Measurements from ENCODE around the gene HPSE2.
A peak's percentile ranks its signal among the peaks of the same experiment; 100 is the strongest.
"Not testable (repeated sequence)": the region's sequence is repeated elsewhere in the genome, so short reads cannot be mapped to it uniquely, and the experiment has no call there.

The HPSE2 gene

DNA sequence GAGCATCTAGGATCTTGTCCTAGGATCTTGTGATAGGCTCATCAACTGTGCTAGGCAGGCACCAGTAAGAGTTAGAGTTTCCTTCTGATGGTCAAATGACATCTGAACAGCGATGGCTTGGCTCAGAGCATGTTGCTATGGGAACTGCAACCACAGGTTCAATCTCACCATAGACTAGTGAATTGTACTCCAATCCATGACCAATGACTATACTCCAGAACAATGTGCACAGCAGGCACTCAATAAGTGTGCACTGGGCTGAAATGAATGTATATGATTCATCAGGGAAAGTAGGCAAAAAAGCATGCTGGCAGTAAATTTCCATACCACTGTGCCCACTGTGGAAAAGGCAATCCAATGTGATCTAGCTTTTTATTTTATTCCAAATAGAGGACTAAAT lies 625.4 kb downstream of the HPSE2 start:
- FAIRE-seq: no peak

DNA sequence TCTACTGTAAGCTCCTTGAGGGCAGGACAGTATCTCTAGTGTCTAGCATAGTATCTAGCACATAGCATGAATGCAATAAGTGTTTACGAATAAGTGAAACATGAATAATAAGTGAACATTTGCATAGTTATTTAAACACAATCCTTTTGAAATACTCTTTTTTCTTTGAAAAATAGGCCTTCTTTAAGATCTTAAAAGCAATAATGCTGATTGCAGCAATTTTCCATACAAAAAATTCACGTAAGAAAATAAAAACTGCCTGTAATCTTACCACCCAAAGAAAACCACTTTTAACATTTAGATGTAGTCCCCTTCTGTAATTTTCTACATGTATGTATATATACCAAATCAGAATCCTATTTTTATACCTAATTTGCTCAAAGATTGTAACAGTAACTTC lies 626.4 kb downstream of the HPSE2 start:
- FAIRE-seq: no peak

DNA sequence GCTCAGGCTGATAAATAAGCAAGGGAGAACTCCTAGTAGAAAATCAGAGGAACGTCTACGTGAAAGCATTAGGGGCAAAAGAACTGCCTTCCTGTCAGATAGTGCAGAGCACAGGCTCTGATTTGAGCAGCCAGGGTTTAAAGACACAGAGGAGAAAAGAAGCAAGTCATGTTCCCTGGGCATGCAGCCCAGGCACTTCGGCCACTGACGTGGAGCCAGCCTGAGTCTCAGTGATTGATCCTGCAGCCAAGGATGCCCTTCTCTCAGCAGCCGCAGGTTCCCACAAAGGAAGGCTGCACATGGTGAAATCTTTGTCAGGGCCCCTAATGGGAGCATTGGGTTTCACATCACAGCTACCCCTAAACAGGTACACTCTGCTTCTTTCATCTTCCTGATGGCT lies 627.2 kb downstream of the HPSE2 start:
- FAIRE-seq: no peak

DNA sequence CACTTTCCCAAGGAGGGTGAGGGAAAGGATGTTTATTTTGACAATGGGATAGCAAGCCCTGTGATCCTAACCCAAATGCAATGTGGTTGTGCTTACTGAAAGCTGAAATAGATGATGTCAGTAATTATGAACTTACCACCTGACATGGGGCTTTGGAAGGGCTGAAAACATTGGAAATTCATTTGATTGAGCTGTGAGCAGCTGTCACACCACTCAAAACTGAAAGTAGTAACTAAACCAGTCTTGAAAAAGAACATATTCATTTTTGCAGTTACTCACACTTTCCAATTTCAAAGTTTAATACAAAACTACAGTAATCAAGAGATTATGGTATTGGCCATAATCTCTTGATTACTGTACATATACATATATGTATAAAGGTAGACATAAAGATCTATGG lies 633.4 kb downstream of the HPSE2 start:
- FAIRE-seq: no peak

DNA sequence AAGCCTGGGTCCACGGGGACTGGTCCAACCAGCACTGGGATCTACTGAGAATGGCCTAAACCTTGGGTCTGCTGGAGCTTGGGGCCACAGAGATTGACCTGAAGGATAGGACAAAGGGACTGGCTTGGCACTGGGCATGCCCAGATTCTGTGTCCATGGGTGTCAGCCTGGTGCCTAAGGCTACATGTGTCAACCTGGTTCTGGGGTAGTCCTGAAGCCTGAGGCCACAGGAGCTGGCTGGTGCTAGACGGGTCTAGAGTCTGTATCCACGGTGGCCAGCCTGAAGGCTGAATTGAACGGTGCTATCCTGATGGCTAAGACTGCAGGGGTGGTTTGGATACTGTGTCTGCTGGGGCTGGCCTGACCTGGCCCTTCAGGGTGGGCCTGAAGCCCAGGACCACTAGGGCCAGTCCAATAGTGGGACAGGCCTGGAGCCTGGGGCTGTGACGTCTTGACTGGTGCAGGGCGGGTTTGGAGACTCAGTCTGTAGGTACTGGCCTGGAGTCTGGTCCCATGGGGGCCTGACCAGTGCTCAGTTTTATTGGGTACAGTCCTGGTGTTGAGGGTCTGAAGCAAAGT lies 636.5 kb downstream of the HPSE2 start:
- no peak for FAIRE-seq

DNA sequence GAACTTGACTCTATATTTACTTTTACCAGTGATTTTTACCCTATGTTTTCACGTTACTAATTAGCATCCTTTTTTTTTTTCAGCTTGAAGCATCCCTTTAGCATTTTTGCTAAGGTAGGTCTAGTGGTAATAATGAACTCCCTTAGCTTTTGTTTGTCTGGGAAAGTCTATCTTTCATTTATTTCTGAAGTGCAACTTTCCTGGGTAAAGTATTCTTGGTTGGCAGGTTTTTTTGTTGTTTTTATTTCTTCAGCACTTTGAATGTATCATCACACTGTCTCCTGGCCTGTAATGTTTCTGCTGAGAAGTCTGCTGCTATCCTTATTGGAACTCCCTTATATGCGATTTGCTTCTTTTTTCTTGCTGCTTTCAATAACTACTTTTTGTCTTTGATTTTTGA lies 639.2 kb downstream of the HPSE2 start:
- FAIRE-seq: no peak

DNA sequence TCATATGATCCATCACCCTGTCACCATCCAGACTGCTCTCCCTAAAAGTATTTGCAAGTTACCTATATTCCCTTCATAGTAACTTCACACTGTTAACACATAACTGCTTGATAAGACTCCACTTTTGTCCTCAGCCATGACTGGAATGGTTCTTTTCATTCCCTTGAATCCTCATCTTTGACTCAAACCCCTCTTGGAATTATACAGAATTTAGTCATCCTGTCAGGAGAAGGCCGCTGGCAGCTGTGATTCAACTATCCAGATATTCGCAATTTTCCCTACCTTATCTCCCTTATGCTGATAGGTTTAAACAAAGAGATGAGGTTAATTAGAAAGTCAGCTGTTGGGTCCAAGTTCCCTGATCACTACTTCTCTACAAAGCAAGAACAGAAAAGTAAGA lies 646.0 kb downstream of the HPSE2 start:
- no peak for FAIRE-seq

DNA sequence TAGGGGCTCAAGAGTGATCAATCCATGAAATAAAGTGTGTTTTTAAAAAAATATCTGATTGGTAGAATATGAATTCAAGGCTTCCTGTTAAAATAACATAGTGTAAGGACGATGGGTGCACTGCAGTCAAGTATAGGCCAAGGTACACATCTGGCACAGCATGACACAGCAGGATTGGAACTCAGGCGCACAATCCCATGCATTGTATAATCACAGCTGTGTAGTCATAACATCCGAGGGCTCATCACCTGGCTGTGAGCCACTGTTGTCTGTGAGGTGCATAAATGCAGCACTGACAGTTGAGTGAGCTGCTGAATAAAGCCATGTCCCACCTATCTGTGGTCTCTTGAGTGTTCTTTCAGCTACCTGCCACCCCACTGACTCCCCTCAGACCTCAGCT lies 646.6 kb downstream of the HPSE2 start:
- no peak for FAIRE-seq

DNA sequence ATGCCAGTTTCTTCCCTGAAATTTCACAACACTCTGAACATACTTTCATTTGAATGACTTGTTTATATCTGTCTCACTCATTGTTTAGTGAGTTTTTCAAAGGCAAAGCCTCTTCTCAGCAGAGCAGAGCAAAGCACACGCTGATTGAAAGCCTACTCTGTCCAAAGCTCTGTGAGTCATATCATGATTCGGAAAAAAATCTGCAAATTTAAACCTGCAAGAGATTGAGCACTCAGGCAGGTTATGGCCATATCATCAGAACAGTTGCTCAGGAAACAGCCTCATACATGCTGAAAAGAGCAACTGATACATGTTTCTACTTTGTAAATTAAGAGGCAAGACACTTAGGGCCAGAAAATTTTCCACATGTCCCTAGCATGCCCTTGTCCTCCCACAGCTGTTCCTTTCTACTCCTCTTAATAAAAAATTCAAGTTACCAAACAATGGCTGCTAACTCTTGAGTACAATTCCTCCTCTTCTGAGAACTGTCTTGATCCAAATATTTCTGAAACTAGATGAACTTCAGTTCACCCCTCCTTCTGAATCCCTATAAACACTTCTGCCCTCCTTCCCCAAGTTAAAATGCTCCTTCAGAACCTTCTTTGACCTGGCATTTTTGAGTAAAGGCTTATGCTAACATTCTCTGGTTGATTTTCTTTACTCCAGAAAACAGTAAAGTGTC lies 648.4 kb downstream of the HPSE2 start:
- peak; percentile 99 for FAIRE-seq

DNA sequence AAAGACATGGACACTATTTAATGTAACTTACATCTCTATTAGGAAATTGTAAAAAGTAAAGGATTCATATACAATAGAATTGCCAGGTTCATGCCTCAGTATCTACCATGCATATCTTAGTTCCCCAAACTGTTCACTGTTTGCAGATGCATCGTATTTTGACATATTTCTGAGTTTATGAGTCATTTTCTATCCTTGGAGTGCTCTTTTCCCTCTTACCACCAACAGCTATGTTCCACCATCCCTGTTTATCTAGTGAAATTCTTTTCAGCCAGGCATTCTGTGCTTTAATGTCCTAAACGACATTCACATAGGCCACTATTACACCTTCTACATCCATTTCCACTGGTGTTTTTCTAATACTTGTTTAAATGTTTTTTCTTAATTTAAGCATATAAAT lies 649.6 kb downstream of the HPSE2 start:
- peak; percentile 50 for FAIRE-seq

DNA sequence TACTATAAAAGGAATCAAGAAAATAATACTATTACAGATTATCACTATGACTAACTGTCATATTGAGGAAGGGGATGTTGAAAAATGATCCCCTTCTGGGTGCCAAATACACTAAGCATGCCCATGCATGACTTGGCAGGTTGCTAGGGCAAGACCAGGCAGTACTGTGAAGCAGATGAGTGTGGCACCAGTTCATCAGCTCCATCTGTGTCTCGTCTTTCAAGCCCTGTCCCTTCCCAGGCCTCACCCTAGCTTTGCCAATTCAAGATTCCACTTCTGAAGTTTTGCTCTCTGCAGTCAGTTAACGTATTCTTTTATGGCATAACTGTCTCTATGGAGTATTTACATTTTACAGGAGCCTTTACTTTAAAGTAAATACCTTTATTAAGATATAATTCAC lies 653.3 kb downstream of the HPSE2 start:
- FAIRE-seq: no peak

DNA sequence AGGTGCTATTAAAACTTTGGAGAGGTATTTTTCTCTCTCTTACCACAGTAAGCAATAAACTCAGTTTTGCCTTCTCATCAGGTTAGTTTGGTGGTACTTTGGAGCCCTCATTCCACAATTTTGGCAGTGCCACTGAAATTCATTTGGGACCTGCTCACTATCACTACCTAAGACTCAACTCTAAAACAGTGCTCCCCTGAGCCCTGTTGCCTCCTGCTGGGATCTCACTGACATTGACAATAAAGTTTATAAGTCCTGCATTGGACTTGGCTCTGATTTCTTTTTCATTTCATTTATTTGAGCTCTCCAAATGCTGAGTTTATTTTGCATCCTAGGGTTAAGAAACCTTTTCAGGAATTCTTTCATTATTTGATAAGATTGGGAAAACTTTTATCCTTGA lies 658.1 kb downstream of the HPSE2 start:
- no peak for FAIRE-seq

DNA sequence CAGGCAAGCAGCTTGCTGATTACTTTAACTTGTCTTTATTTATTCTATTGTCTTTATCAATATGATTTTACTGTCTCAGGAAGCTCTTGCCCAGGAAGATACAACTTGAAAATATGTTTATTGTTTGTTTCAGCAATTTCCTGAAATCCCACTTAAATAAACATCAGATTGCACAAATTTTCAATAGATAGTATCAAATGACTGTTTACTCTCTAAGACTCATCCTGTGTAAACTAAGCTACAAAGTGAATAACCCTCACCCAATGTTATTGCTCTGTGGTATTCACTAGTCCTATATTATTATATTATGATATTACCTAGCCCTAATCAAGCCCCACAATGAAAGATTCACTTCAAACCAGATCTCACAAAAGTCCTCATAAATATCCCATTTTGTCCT lies 658.5 kb downstream of the HPSE2 start:
- FAIRE-seq: peak; percentile 12

DNA sequence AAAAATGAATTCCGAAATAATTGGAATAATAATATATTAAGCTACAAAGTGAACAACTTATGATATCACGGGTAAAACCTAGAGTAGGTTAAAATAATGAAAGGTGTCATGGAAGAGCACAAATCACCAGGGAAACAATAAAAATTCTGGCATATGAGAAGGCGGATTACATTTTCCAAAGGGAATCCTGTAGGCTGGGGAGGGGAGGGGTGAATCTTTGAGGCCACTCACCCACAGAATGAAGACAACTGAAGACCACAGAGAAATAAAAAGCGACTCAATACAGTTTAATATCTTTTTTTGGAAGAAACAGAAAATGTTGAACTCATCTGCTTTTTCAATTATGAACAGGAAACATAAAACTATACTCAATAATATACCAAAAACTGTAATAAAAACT lies 659.6 kb downstream of the HPSE2 start:
- no peak for FAIRE-seq

DNA sequence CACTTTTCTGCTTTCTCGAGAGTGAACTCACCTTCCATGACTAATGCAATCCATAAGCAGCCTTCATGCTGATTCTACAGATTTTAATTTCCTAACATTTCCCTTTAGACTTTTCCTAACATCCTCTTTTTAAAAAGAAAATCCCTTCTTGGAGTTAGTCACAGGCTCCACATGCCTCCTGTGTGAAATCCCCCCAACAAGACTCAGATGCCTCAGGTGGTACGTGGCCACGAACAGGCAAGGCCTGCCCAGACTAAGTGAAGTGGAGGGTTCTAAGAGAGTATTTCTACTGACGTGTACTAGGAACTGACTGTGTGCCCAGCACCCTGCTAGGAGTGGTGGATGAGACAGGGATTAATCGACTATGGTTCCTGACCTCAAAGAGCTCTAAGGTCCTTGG lies 663.1 kb downstream of the HPSE2 start:
- no peak for FAIRE-seq

DNA sequence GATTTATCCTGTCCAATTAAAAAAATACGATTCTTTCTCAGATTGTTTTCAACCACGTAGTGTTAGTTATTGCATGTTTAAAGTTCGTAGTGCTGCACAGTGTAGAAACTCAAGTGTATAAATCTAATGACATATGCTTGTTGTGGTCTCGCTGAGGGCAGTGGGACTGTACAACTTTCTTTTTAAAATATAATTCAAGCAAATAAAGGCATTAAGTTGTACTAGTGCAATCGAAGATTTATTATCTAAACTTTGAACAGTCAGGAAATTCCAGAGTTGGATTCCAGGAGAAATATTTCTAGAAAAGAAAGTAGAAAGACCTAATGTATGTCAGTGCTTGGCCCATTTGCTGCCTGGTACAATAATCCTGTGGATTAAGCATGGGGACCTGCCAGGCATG lies 664.8 kb downstream of the HPSE2 start:
- FAIRE-seq: peak; percentile 72

DNA sequence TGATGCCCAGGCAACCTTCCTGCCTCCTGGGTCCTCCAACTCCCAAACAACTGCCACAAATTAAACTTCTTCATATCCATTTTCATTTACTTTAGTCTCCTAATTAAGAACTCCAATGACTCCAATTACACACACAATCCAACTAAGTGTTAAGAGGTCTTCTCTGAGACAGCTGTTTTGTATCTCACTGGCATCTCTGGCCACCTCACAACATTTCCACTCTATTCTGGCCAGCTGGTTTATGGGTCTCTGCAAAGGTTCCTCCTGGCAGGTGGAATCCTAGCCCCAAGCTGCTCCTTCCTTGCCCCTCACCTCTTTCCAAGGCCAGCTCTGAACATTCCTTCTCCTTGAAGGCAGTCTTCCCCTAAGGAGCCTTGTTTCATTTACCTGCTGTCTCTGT lies 665.8 kb downstream of the HPSE2 start:
- FAIRE-seq: no peak

DNA sequence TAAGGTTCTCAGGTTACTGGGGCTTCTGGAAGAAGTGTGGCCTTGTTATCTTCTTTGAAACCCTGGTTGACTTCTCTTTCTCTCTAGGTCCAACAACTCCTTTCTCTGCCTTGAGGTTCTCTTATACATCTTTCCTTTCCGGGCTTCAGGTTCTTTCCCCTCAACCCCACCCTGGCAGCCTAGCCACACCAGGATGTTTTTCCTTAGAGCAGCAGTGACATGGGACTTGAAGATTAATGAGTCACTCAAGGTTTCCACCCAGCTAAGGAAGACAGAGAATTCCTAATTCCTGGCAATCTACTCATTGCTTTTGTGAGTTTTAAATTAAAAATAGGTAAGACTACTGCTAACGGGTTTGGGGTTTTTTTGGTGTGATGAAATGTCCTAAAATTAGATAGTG lies 667.1 kb downstream of the HPSE2 start:
- no peak for FAIRE-seq

DNA sequence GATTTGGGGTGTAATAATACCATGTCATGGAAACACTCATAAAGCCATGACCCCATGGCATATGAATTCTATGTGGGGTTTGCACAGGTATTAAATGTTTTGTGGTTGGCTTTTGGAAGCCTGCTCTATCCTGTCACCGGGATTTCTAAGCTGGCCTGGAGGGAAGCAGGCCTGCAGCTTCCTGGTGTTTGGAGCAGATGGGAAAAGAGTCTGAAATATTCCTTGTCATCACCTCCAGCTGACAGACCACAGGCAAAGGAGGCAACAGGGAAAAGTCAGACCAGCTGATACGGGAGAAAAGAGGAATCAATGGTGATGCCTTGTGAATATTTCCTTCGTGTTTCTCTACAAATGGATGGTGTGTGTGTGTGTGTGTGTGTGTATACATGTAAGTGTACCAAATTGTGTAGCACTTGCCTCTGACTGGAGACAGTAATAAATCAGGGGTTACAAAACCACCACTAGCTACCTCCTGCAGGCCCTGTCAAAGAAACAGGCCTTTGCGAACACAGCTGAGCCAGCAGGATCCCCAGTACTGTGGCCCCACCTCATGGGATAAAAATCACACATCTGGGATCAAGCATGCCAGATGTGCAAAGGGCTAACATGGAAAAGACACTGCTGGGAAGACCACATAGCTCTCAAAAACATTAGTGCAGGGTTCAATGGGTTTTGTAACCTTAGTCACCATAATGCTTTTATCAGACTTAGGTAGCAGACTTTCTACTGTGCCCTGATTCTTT lies 668.1 kb downstream of the HPSE2 start:
- no peak for FAIRE-seq

DNA sequence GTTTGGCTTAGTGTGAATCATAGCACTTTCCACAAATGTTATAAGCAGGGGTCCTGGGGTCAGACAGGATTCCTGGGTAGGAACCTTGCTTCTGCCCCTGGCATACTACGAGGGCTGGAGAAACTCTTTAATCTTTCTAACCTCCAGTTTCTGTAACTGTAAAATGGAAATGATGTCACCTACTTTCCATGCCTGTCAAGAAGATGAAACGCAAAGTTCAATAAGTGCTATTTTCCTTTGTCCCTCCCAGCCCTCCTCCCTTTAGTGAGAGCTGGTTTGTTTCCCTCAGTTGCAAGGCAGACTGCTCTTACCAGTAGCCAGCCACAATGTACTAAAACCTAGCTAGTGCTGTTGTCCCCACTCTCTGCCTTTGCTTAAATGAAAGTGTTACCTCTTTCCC lies 671.8 kb downstream of the HPSE2 start:
- FAIRE-seq: peak; percentile 37

DNA sequence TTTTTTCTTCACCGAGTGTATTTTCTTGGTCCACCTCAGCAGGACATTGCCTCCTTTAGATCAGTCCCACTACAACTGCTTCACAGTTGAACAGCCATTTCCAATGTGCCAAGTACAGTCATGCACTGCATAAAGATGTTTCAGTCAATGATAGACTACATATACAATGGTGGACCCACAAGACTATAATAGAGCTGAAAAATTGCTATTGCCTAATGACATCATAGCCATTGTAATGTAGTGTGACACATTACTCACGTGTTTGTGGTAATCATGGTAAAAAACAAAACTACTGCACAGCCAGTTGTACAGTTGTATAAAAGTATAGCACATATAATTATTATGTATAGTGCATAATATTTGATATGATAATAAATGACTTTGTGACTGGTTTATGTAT lies 675.1 kb downstream of the HPSE2 start:
- FAIRE-seq: no peak

DNA sequence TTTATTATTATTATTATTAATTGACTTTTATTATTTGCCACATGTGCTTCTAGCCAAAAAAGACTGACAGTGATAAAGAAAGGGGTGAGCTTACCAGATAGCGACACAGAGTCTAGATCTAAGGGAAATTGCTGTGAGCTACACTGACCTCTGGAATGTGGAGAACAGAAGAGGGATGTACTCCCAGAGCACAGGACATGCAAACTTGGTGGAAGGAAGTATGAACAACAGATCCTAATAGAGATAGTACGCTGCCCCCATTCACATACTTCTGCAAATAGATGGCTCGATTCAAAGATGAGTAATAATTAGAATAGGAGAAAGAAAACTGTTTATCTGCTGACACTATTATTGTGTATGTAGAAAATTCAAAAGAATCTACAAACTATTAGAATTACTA lies 679.6 kb downstream of the HPSE2 start:
- FAIRE-seq: peak; percentile 63

DNA sequence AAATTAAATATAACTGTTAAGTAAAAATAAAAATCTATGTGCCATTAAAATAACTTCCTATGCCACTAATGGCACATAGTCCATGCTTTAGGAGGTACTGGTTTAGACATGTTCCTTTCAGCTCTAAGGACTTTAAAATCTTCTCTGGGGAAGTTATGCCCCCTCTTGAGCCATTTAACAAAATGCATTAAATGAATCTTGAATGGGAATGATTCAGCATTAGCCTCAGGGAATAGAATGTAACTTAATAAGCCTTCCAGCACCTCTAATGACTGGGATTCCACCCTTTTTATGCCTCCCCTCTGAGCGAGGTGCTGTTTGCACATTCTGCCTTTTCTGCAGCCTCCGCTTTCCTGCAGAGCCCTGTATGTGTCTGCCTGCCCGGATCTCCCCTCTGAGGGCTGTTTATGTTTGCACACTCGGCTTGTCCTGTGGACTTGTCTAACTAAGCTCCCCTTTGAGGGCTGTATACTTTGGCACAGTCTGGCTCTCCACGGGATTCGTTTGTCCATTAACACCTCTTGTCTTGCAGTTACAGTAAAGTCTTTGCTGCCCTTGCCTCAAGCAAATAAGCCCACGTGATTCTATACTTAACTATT lies 680.5 kb downstream of the HPSE2 start:
- FAIRE-seq: no peak

DNA sequence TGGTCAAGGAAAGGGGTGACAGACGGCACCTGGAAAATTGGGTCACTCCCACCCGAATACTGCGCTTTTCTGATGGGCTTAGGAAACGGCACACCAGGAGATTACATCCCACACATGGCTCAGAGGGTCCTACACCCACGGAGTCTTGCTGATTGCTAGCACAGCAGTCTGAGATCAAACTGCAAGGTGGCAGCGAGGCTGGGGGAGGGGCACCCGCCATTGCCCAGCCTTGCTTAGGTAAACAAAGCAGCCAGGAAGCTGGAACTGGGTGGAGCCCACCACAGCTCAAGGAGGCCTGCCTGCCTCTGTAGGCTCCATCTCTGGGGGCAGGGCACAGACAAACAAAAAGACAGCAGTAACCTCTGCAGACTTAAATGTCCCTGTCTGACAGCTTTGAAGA lies 694.1 kb downstream of the HPSE2 start:
- not testable (repeated sequence) for FAIRE-seq
